Fibroblast of mammary gland (primary cell): ENCODE results near the gene RUNX1.

ENCODE experiments used
- DNase-seq: peaks from one replicate; pipeline ENCODE4 v3.0.0-alpha.2; 2010; ENCODE audit warnings: low read depth
- H3K4me3 ChIP-seq: 2 replicates; pipeline ENCODE4 v1.5.1; 2011; ENCODE audit warnings: low read depth, mild to moderate bottlenecking, low read length, moderate library complexity; ENCODE audit not compliant: control insufficient read depth
- CTCF ChIP-seq: conservative IDR thresholded peaks from 2 replicates; pipeline ENCODE4 v1.5.1; 2011; ENCODE audit warnings: low read depth, low read length, inconsistent platforms; ENCODE audit not compliant: control insufficient read depth, insufficient read depth

The RUNX1 gene

GRCh38 chr21:34948157-34948556 lies 100.9 kb downstream of the RUNX1 start:
- no peak for TF ChIP-seq CTCF
- H3K4me3 ChIP-seq: no peak overlapping the region
- DNase-seq: no peak

GRCh38 chr21:34946916-34947534 lies 102.1 kb downstream of the RUNX1 start:
- no peak for DNase-seq
- no peak for TF ChIP-seq CTCF
- H3K4me3 ChIP-seq: no peak overlapping the region

- TF ChIP-seq CTCF: no peak
- no peak overlapping the region for H3K4me3 ChIP-seq
- DNase-seq: no peak
Measured at GRCh38 chr21:34946385-34946840, 102.7 kb downstream of the RUNX1 start.

- H3K4me3 ChIP-seq: no peak overlapping the region
- DNase-seq: no peak
- no peak for TF ChIP-seq CTCF
Measured at GRCh38 chr21:34945288-34945687, 103.8 kb downstream of the RUNX1 start.

- H3K4me3 ChIP-seq: no peak overlapping the region
- no peak for DNase-seq
- no peak for TF ChIP-seq CTCF
Measured at GRCh38 chr21:34944015-34944755, 104.9 kb downstream of the RUNX1 start.

- no peak overlapping the region for H3K4me3 ChIP-seq
- DNase-seq: no peak
- TF ChIP-seq CTCF: no peak
Measured at GRCh38 chr21:34942911-34943310, 106.2 kb downstream of the RUNX1 start.
